A673 (cell line): Measurements from ENCODE around the gene TMX1.

Experiments
- CTCF ChIP-seq: fragments of 300-800, 200-600 bp; sonication (generic); conservative IDR thresholded peaks from 2 replicates; pipeline ENCODE4 v1.5.1; 2017; ENCODE audit warnings: low read depth, mild to moderate bottlenecking, antibody characterized with exemption, low read length, moderate library complexity, mixed read lengths
- EZH2 ChIP-seq: fragments of 200-600 bp; sonication (generic); IDR thresholded peaks from 2 replicates; pipeline ENCODE4 v1.6.1; 2017; ENCODE audit warnings: borderline replicate concordance, low read depth, mild to moderate bottlenecking, mixed read lengths, antibody characterized with exemption, low read length; ENCODE audit not compliant: poor library complexity, severe bottlenecking

- TF ChIP-seq EZH2, result no peak
- TF ChIP-seq CTCF, result no peak
Measured at GRCh38 chr14:51201890-51202289, 38.2 kb upstream of the TMX1 start.
